ENCODE data around the gene SLC2A9. TPM values are rescaled to one million over a fixed set of nuclear protein-coding genes. Genes with fewer than 3 reads are reported as not detected.

Gene SLC2A9
- total RNA-seq, 1 donor from 2014 or later, result 4.8 TPM

GRCh38 chr4:9937078-9937477 is 84.2 kb downstream of the SLC2A9 start:
- TF ChIP-seq CTCF (IDR thresholded peaks at IDR 0.05; ENCODE audit: unreplicated experiment), result no peak
- Mint-ChIP-seq H3K4me1 (no peaks in the 10 kb centered on the region), H3K27ac (no peak overlapping the region), H3K36me3 (no peaks in the 10 kb centered on the region), H3K9me3 (no peaks in the 10 kb centered on the region), H3K27me3 (ENCODE audit: low read depth) (peaks cover 38% of the 10 kb centered on the region), H3K4me3 (no peak overlapping the region)
- DNase-seq (ENCODE audit: low spot score in 2 of 2, unreplicated experiment in 2 of 2), result no peak

GRCh38 chr4:9936129-9936644 is 85.1 kb downstream of the SLC2A9 start:
- TF ChIP-seq CTCF (IDR thresholded peaks at IDR 0.05; ENCODE audit: unreplicated experiment), result no peak
- Mint-ChIP-seq H3K4me1 (no peaks in the 10 kb centered on the region), H3K36me3 (no peaks in the 10 kb centered on the region), H3K9me3 (no peaks in the 10 kb centered on the region), H3K27me3 (ENCODE audit: low read depth) (peaks cover 38% of the 10 kb centered on the region), H3K27ac (no peak overlapping the region), H3K4me3 (no peak overlapping the region)
- DNase-seq (ENCODE audit: low spot score in 2 of 2, unreplicated experiment in 2 of 2), result no peak

- TF ChIP-seq CTCF (IDR thresholded peaks at IDR 0.05; ENCODE audit: unreplicated experiment), result no peak
These were observed 87.3 kb downstream of the SLC2A9 start for GRCh38 chr4:9933956-9934355.

GRCh38 chr4:9933184-9933583 is 88.1 kb downstream of the SLC2A9 start:
- DNase-seq (ENCODE audit: low spot score in 2 of 2, unreplicated experiment in 2 of 2), result no peak
- Mint-ChIP-seq H3K36me3 (no peaks in the 10 kb centered on the region), H3K4me1 (no peaks in the 10 kb centered on the region), H3K27me3 (ENCODE audit: low read depth) (peaks cover 49% of the 10 kb centered on the region), H3K27ac (no peak overlapping the region), H3K9me3 (no peaks in the 10 kb centered on the region), H3K4me3 (no peak overlapping the region)
- TF ChIP-seq CTCF (IDR thresholded peaks at IDR 0.05; ENCODE audit: unreplicated experiment), result no peak

More at GRCh38 chr4:9933956-9934355, 87.3 kb downstream of the SLC2A9 start:
- H3K4me1 Mint-ChIP-seq, result no peaks in the 10 kb centered on the region
- H3K27ac Mint-ChIP-seq, result no peak overlapping the region
- peaks cover 48% of the 10 kb centered on the region for H3K27me3 Mint-ChIP-seq (ENCODE audit: low read depth)
- H3K4me3 Mint-ChIP-seq, result no peak overlapping the region
- no peaks in the 10 kb centered on the region for H3K9me3 Mint-ChIP-seq
- DNase-seq (ENCODE audit: low spot score in 2 of 2, unreplicated experiment in 2 of 2), result no peak
- no peaks in the 10 kb centered on the region for H3K36me3 Mint-ChIP-seq

- no peak for DNase-seq (ENCODE audit: low spot score in 2 of 2, unreplicated experiment in 2 of 2)
- Mint-ChIP-seq H3K4me1 (no peaks in the 10 kb centered on the region), H3K27ac (no peak overlapping the region), H3K4me3 (no peak overlapping the region), H3K36me3 (no peaks in the 10 kb centered on the region), H3K9me3 (no peaks in the 10 kb centered on the region), H3K27me3 (ENCODE audit: low read depth) (peaks cover 53% of the 10 kb centered on the region)
- no peak for TF ChIP-seq CTCF (IDR thresholded peaks at IDR 0.05; ENCODE audit: unreplicated experiment)
These were observed 88.5 kb downstream of the SLC2A9 start for GRCh38 chr4:9932771-9933170.

- H3K9me3 Mint-ChIP-seq, result no peaks in the 10 kb centered on the region
- H3K27ac Mint-ChIP-seq, result no peak overlapping the region
- no peak overlapping the region for H3K4me3 Mint-ChIP-seq
- DNase-seq (ENCODE audit: low spot score in 2 of 2, unreplicated experiment in 2 of 2), result no peak
- H3K36me3 Mint-ChIP-seq, result no peaks in the 10 kb centered on the region
- no peak for TF ChIP-seq CTCF (IDR thresholded peaks at IDR 0.05; ENCODE audit: unreplicated experiment)
- peaks cover 45% of the 10 kb centered on the region for H3K27me3 Mint-ChIP-seq (ENCODE audit: low read depth)
- no peaks in the 10 kb centered on the region for H3K4me1 Mint-ChIP-seq
These were observed 90.2 kb downstream of the SLC2A9 start for GRCh38 chr4:9931146-9931545.
